IMR-90 (cell line): ENCODE results near the gene LRCH4. TPM values are rescaled to one million over a fixed set of nuclear protein-coding genes. Genes with fewer than 3 reads are reported as not detected.

Source experiments
- ATAC-seq: fragments of 200-7000 bp; cut with Tn5 transposase; 2 replicates; pipeline ENCODE4 v1.9.1; 2020; ENCODE audit warnings: low read depth, mild to moderate bottlenecking, moderate library complexity
- BruUV-seq: library from RNA; stranded (reverse); fragments of 400-500 nt; replicated peaks from 2 replicates; lab custom pipeline; 2021; lab: Mats Ljungman, UMichigan
- CTCF ChIA-PET: fragments of 300-600 bp; formaldehyde crosslinking; extraction: SDS; loops from one replicate; lab custom pipeline; 2021; ENCODE audit warnings: antibody characterized with exemption; lab: Yijun Ruan, JAX
- POLR2A ChIA-PET: fragments of 300-600 bp; sonication (Branson Sonifier 250); formaldehyde crosslinking; loops from one replicate; lab custom pipeline; 2022; ENCODE audit warnings: antibody characterized with exemption; ENCODE audit not compliant: unreplicated experiment; lab: Charles Lee
- DNase-seq: peaks from one replicate; pipeline ENCODE4 v3.0.0; 2013
- H2AFZ ChIP-seq: replicated peaks from 2 replicates; pipeline ENCODE3; 2013; ENCODE audit warnings: low read length, mild to moderate bottlenecking; ENCODE audit not compliant: poor library complexity
- H2AK5ac ChIP-seq: 2 replicates; pipeline ENCODE4 v1.6.1; 2013; ENCODE audit warnings: low read depth, low read length, inconsistent platforms
- H2AK9ac ChIP-seq: replicated peaks from 2 replicates; pipeline ENCODE3; 2013; ENCODE audit warnings: mild to moderate bottlenecking, low read depth, low read length, moderate library complexity; ENCODE audit not compliant: poor library complexity
- H2BK120ac ChIP-seq: 2 replicates; pipeline ENCODE4 v1.6.1; 2013; ENCODE audit warnings: low read depth, low read length, inconsistent platforms
- H2BK15ac ChIP-seq: 3 replicates; pipeline ENCODE4 v1.6.1; 2013; ENCODE audit warnings: low read depth, low read length, inconsistent platforms
- H2BK20ac ChIP-seq: 2 replicates; pipeline ENCODE4 v1.6.1; 2013; ENCODE audit warnings: low read depth, mild to moderate bottlenecking, inconsistent platforms, low read length, moderate library complexity
- H2BK5ac ChIP-seq: 2 replicates; pipeline ENCODE4 v1.6.1; 2013; ENCODE audit warnings: mild to moderate bottlenecking, low read depth, low read length, inconsistent platforms; ENCODE audit not compliant: poor library complexity, severe bottlenecking
- H3K14ac ChIP-seq: replicated peaks from 2 replicates; pipeline ENCODE4 v1.6.1; 2013; ENCODE audit warnings: low read depth, low read length, inconsistent platforms
- H3K18ac ChIP-seq: 2 replicates; pipeline ENCODE4 v1.6.1; 2013; ENCODE audit warnings: low read depth, low read length, control low read depth
- H3K23ac ChIP-seq: 2 replicates; pipeline ENCODE4 v1.6.1; 2013; ENCODE audit warnings: low read depth, low read length, inconsistent platforms
- H3K27ac ChIP-seq: 2 replicates; pipeline ENCODE4 v1.5.1; 2013; ENCODE audit warnings: mild to moderate bottlenecking, control low read depth, low read length; ENCODE audit not compliant: insufficient read depth
- H3K27me3 ChIP-seq: 2 replicates; pipeline ENCODE4 v1.6.1; 2013; ENCODE audit warnings: low read length; ENCODE audit not compliant: control insufficient read depth, insufficient read depth
- H3K36me3 ChIP-seq: 2 replicates; pipeline ENCODE4 v1.6.1; 2013; ENCODE audit warnings: low read length, mixed read lengths; ENCODE audit not compliant: control insufficient read depth, insufficient read depth
- H3K4ac ChIP-seq: 2 replicates; pipeline ENCODE4 v1.6.1; 2013; ENCODE audit warnings: low read depth, low read length, inconsistent platforms
- H3K4me1 ChIP-seq: 2 replicates; pipeline ENCODE4 v1.6.1; 2013; ENCODE audit warnings: low read length, mixed read lengths; ENCODE audit not compliant: control insufficient read depth, insufficient read depth
- H3K4me2 ChIP-seq: 2 replicates; pipeline ENCODE4 v1.6.1; 2013; ENCODE audit warnings: low read depth, mild to moderate bottlenecking, control low read depth, low read length, moderate library complexity
- H3K4me3 ChIP-seq: 2 replicates; pipeline ENCODE4 v1.5.1; 2013; ENCODE audit warnings: low read depth, mild to moderate bottlenecking, control low read depth, low read length, moderate library complexity; ENCODE audit not compliant: insufficient read depth
- H3K56ac ChIP-seq: 2 replicates; pipeline ENCODE4 v1.6.1; 2013; ENCODE audit warnings: low read length, inconsistent platforms; ENCODE audit not compliant: insufficient read depth; ENCODE audit errors: extremely low read depth
- H3K79me1 ChIP-seq, 2 experiments: 2 replicates each; pipeline ENCODE4 v1.6.1; 2013; ENCODE audit warnings: low read length in 2 of 2, inconsistent platforms in 1 of 2, low read depth in 1 of 2
- H3K9ac ChIP-seq: 2 replicates; pipeline ENCODE4 v1.6.1; 2013; ENCODE audit warnings: low read depth, low read length, control low read depth
- H3K9me1 ChIP-seq: 2 replicates; pipeline ENCODE4 v1.6.1; 2013; ENCODE audit warnings: low read length, inconsistent platforms; ENCODE audit not compliant: insufficient read depth
- H3K9me3 ChIP-seq: 2 replicates; pipeline ENCODE4 v1.6.1; 2013; ENCODE audit warnings: low read length; ENCODE audit not compliant: control insufficient read depth, insufficient read depth
- H4K20me1 ChIP-seq: 2 replicates; pipeline ENCODE4 v1.6.1; 2013; ENCODE audit warnings: low read length, inconsistent platforms; ENCODE audit not compliant: insufficient read depth
- H4K5ac ChIP-seq: 2 replicates; pipeline ENCODE4 v1.6.1; 2013; ENCODE audit warnings: mild to moderate bottlenecking, low read depth, low read length, control low read depth
- H4K8ac ChIP-seq, 2 experiments: 2 replicates each; pipeline ENCODE4 v1.6.1; 2013; ENCODE audit warnings: low read depth in 2 of 2, low read length in 2 of 2, control low read depth in 1 of 2, inconsistent platforms in 1 of 2
- H4K91ac ChIP-seq: 2 replicates; pipeline ENCODE4 v1.6.1; 2013; ENCODE audit warnings: low read depth, low read length, inconsistent platforms; ENCODE audit not compliant: insufficient read depth
- CEBPB ChIP-seq: IDR thresholded peaks from 2 replicates; pipeline ENCODE4 v1.6.1; 2012; ENCODE audit warnings: low read depth, low read length, improper control_type of control experiment
- CHD1 ChIP-seq: IDR thresholded peaks from 2 replicates; pipeline ENCODE4 v1.6.1; 2012; ENCODE audit warnings: low read depth, low read length, improper control_type of control experiment
- CTCF ChIP-seq: conservative IDR thresholded peaks from 2 replicates; pipeline ENCODE4 v1.5.1; 2012; ENCODE audit warnings: mild to moderate bottlenecking, low read depth, low read length, improper control_type of control experiment
- FOS ChIP-seq: fragments of 150-350 bp; IDR thresholded peaks from 2 replicates; pipeline ENCODE4 v1.6.1; 2016; ENCODE audit warnings: low read depth, low read length
- MAFK ChIP-seq: IDR thresholded peaks from 2 replicates; pipeline ENCODE4 v1.6.1; 2012; ENCODE audit warnings: low read depth, low read length, improper control_type of control experiment
- MAZ ChIP-seq: IDR thresholded peaks from 2 replicates; pipeline ENCODE4 v1.6.1; 2012; ENCODE audit warnings: low read depth, mild to moderate bottlenecking, low read length, improper control_type of control experiment, moderate library complexity, borderline replicate concordance
- MXI1 ChIP-seq: IDR thresholded peaks from 2 replicates; pipeline ENCODE4 v1.6.1; 2012; ENCODE audit warnings: low read depth, mild to moderate bottlenecking, low read length, moderate library complexity, borderline replicate concordance
- RFX5 ChIP-seq: IDR thresholded peaks from 2 replicates; pipeline ENCODE4 v1.8.0; 2012; ENCODE audit warnings: low read depth, mild to moderate bottlenecking, low read length, moderate library complexity
- USF2 ChIP-seq: fragments of 150-350 bp; IDR thresholded peaks from 2 replicates; pipeline ENCODE4 v1.6.1; 2017; ENCODE audit warnings: mild to moderate bottlenecking, antibody characterized with exemption, low read length, low read depth
- WGBS, 2 experiments: methylation state at CpG; one replicate each; pipeline versions ENCODE4 v1.1.5 to v1.1.7; 2013; ENCODE audit warnings: missing lambda C conversion rate in 2 of 2; ENCODE audit not compliant: insufficient read length in 1 of 2; ENCODE audit errors: extremely low coverage in 2 of 2; 5-methylcytosine and 5-hydroxymethylcytosine counted together
- dilution Hi-C: fragments of 300-500 bp; cut with HindIII; formaldehyde crosslinking; loops from one replicate; pipeline ENCODE4 v1.14.3; 2018; ENCODE audit warnings: low sequenced_read_pairs; ENCODE audit not compliant: unreplicated experiment
- in situ Hi-C: fragments of 300-500 bp; cut with MboI; formaldehyde crosslinking; loops from 3 replicates; pipeline ENCODE4 v1.14.3; 2019; ENCODE audit warnings: low sequenced_read_pairs, inconsistent platforms, mixed read lengths
- intact Hi-C: fragments of 100-400 bp; cut with micrococcal nuclease; formaldehyde crosslinking; loops from 2 replicates; pipeline ENCODE4 v1.10.0; 2022
- polyA plus RNA-seq, 3 experiments: library from polyadenylated mRNA; depleted of rRNA; stranded (reverse); fragments of >200 nt; gene quantifications; 2 replicates each; pipeline ENCODE4 v1.2.3, GENCODE V29; 2012; ENCODE audit warnings: low replicate concordance in 1 of 3
- total RNA-seq: library from RNA; depleted of rRNA; stranded (reverse); fragments of >200 nt; gene quantifications from 2 replicates; pipeline ENCODE4 v1.2.3, GENCODE V29; 2012

Gene LRCH4
- total and polyA plus RNA-seq, 2 of the 4 experiments (the other 2 are of a cell fraction), result 5.0 to 41.3 TPM

GRCh38 chr7:100604976-100605911 lies 19.3 kb upstream of the LRCH4 start:
- H3K9ac ChIP-seq, result peak overlapping the region; percentile 31; the same call in 1 of the 2 replicates
- H3K4me3 ChIP-seq, result peak overlapping the region; percentile 38
- no peak overlapping the region for H3K56ac ChIP-seq
- H3K18ac ChIP-seq, result no peak overlapping the region
- H4K91ac ChIP-seq, result peak overlapping the region; percentile 50; the same call in 1 of the 2 replicates
- intact Hi-C loops, result loop anchor here (5.0 kb wide), 1 partner anchor 87 kb away; the partner anchor contains the start of gene GIGYF1
- no peak overlapping the region for H2BK5ac ChIP-seq
- no peak overlapping the region; the same call in 1 of the 2 replicates for H3K23ac ChIP-seq
- H3K14ac ChIP-seq, result no peak overlapping the region
- H2AK9ac ChIP-seq, result peak overlapping the region; percentile 91
- CTCF ChIA-PET, result no interaction called here
- peak overlapping the region; percentile 69 for H3K4me2 ChIP-seq
- in situ Hi-C loops, result no loop called here
- no peak overlapping the region for H2BK20ac ChIP-seq
- peaks cover 9% of the 10 kb centered on the region for H3K4me1 ChIP-seq
- H4K8ac ChIP-seq, result peak overlapping the region in 1 of 2 experiments; percentile 58; a peak in 1 of 4 replicates
- TF ChIP-seq FOS (no peak), CTCF (no peak), CHD1 (no peak), USF2 (no peak), RFX5 (no peak), MXI1 (no peak), MAZ (no peak), CEBPB (no peak), MAFK (no peak)
- BruUV-seq, result no TSS peak
- H3K27me3 ChIP-seq, result no peaks in the 10 kb centered on the region
- POLR2A ChIA-PET, result no interaction called here
- H2BK120ac ChIP-seq, result no peak overlapping the region
- no peak for DNase-seq
- WGBS, 2 experiments, result 46% methylated on average over 47 of the region's 68 CpGs; no CpG with 5 or more reads in 1 of the 2 experiments
- no peaks in the 10 kb centered on the region for H4K20me1 ChIP-seq
- no peaks in the 10 kb centered on the region for H3K9me3 ChIP-seq
- no peak overlapping the region; the same call in 1 of the 2 replicates for H3K27ac ChIP-seq
- H2AK5ac ChIP-seq, result no peak overlapping the region
- ATAC-seq, result no peak
- H4K5ac ChIP-seq, result no peak overlapping the region
- H3K79me1 ChIP-seq, result peaks cover 0 to 47% of the 10 kb centered on the region in 2 experiments; a peak in 2 of 4 replicates
- H3K9me1 ChIP-seq, result no peaks in the 10 kb centered on the region
- dilution Hi-C loops, result no loop called here
- H3K4ac ChIP-seq, result peak overlapping the region; percentile 7; the same call in 1 of the 2 replicates
- H2BK15ac ChIP-seq, result no peak overlapping the region
- peak overlapping the region; percentile 89 for H2AFZ ChIP-seq
- peaks cover 30% of the 10 kb centered on the region for H3K36me3 ChIP-seq
